ENCODE data around the gene CACNA2D3.

GRCh38 chr3:54882129-54882833, 759.9 kb downstream of the CACNA2D3 start:
- no peak for TF ChIP-seq EZH2 (IDR thresholded peaks at IDR 0.05; ENCODE audit: low read length, unreplicated experiment)
- TF ChIP-seq CTCF (conservative IDR thresholded peaks at IDR 0.05; ENCODE audit: low read depth, low read length): no peak
